Activated CD8-positive, alpha-beta memory T cell treated with anti-CD3 and anti-CD28 coated beads, Interleukin-2, amount 10 ng/mL, durations not matched to agents 7 days and 5 days (primary cell): ENCODE measurements around the gene TIPARP. TPM values are rescaled to one million over a fixed set of nuclear protein-coding genes. Genes with fewer than 3 reads are reported as not detected.
A peak's percentile ranks its signal among the peaks of the same experiment; 100 is the strongest.

ENCODE experiments used
- ATAC-seq: fragments of 150-1000 bp; cut with Tn5 transposase; one replicate; pipeline ENCODE4 v1.10.0; 2021; ENCODE audit warnings: moderate library complexity
- CTCF ChIA-PET: fragments of 350-600 bp; sonication (Branson Sonifier 250); formaldehyde crosslinking; loops from one replicate; lab custom pipeline; 2021; ENCODE audit warnings: antibody characterized with exemption; lab: Charles Lee
- DNase-seq: peaks from one replicate; pipeline ENCODE4 v3.0.0-alpha.2; 2020
- H3K27ac Mint-ChIP-seq: one replicate; pipeline ENCODE4 v1.8.0; 2021; ENCODE audit warnings: mild to moderate bottlenecking, mixed read lengths
- H3K27me3 Mint-ChIP-seq: one replicate; pipeline ENCODE4 v1.8.0; 2021; ENCODE audit warnings: mixed read lengths
- H3K36me3 Mint-ChIP-seq: one replicate; pipeline ENCODE4 v1.8.0; 2021; ENCODE audit warnings: mild to moderate bottlenecking, mixed read lengths
- H3K4me1 Mint-ChIP-seq: one replicate; pipeline ENCODE4 v1.8.0; 2021; ENCODE audit warnings: mixed read lengths
- H3K4me3 Mint-ChIP-seq: one replicate; pipeline ENCODE4 v1.8.0; 2021; ENCODE audit warnings: mild to moderate bottlenecking, moderate library complexity, mixed read lengths
- H3K9me3 Mint-ChIP-seq: one replicate; pipeline ENCODE4 v1.8.0; 2022; ENCODE audit warnings: low read depth, mixed read lengths
- total RNA-seq, 2 experiments: library from RNA; stranded (reverse); gene quantifications; one replicate each; pipeline ENCODE4 v1.2.3, GENCODE V29; 2021

The TIPARP gene
- total RNA-seq: 10 to 100 TPM; 31.6 to 42.8 TPM

GRCh38 chr3:156674046-156674910 is at the start of gene TIPARP:
Gene TIPARP (plus strand): TSS chr3:156674590. CDS start chr3:156677698, 3,108 bp downstream.
- Mint-ChIP-seq H3K9me3 (no peaks in the 10 kb centered on the region), H3K27me3 (no peaks in the 10 kb centered on the region), H3K4me3 (peak within 1 kb of the TSS; percentile 96), H3K27ac (peak within 1 kb of the TSS; percentile 96), H3K4me1 (peaks cover 41% of the 10 kb centered on the region), H3K36me3 (peaks cover 34% of the 10 kb centered on the region)
- CTCF ChIA-PET: interaction anchor here (0.7 to 5.9 kb wide), 33 partner anchors 9 to 501 kb away, joined by 3 to 53 read pairs (median 4); partner anchors contain the start of gene SSR3
- DNase-seq (peak; percentile 99), ATAC-seq (peak; percentile 83)

GRCh38 chr3:156626104-156626503 is 48.3 kb upstream of the TIPARP start:
- Mint-ChIP-seq H3K27me3 (peaks cover 3% of the 10 kb centered on the region), H3K36me3 (no peaks in the 10 kb centered on the region), H3K27ac (no peak overlapping the region), H3K9me3 (no peaks in the 10 kb centered on the region), H3K4me1 (no peaks in the 10 kb centered on the region), H3K4me3 (no peak overlapping the region)
- DNase-seq (no peak), ATAC-seq (no peak)
- CTCF ChIA-PET: interaction anchor here (0.9 kb wide), 1 partner anchor 25 kb away, joined by 3 read pairs; no protein-coding TSS in a partner anchor

GRCh38 chr3:156627946-156628569 is 46.3 kb upstream of the TIPARP start:
- Mint-ChIP-seq H3K4me1 (no peaks in the 10 kb centered on the region), H3K27ac (no peak overlapping the region), H3K9me3 (no peaks in the 10 kb centered on the region), H3K4me3 (no peak overlapping the region), H3K36me3 (no peaks in the 10 kb centered on the region), H3K27me3 (peaks cover 3% of the 10 kb centered on the region)
- DNase-seq: no peak
- no peak for ATAC-seq
- CTCF ChIA-PET: interaction anchor here (0.9 kb wide), 1 partner anchor 85 kb away, joined by 3 read pairs; no protein-coding TSS in a partner anchor

GRCh38 chr3:156628836-156629618 is 45.4 kb upstream of the TIPARP start:
- Mint-ChIP-seq H3K9me3 (no peaks in the 10 kb centered on the region), H3K27me3 (peaks cover 3% of the 10 kb centered on the region), H3K4me3 (no peak overlapping the region), H3K27ac (no peak overlapping the region), H3K36me3 (no peaks in the 10 kb centered on the region), H3K4me1 (no peaks in the 10 kb centered on the region)
- ATAC-seq (no peak), DNase-seq (no peak)
- CTCF ChIA-PET: no interaction called here

- no peaks in the 10 kb centered on the region for H3K9me3 Mint-ChIP-seq
- no peaks in the 10 kb centered on the region for H3K36me3 Mint-ChIP-seq
- DNase-seq (no peak), ATAC-seq (no peak)
- H3K27me3 Mint-ChIP-seq: peaks cover 3% of the 10 kb centered on the region
- no peak overlapping the region for H3K27ac Mint-ChIP-seq
- no peaks in the 10 kb centered on the region for H3K4me1 Mint-ChIP-seq
- CTCF ChIA-PET: interaction anchor here (0.7 kb wide), 1 partner anchor 13 kb away, joined by 3 read pairs; no protein-coding TSS in a partner anchor
- no peak overlapping the region for H3K4me3 Mint-ChIP-seq
Observed at GRCh38 chr3:156630081-156630772, 44.2 kb upstream of the TIPARP start.

GRCh38 chr3:156630773-156631093 is 43.7 kb upstream of the TIPARP start:
- no peaks in the 10 kb centered on the region for H3K36me3 Mint-ChIP-seq
- ATAC-seq (no peak), DNase-seq (no peak)
- CTCF ChIA-PET: no interaction called here
- H3K27ac Mint-ChIP-seq: no peak overlapping the region
- peaks cover 3% of the 10 kb centered on the region for H3K27me3 Mint-ChIP-seq
- H3K4me1 Mint-ChIP-seq: no peaks in the 10 kb centered on the region
- no peaks in the 10 kb centered on the region for H3K9me3 Mint-ChIP-seq
- no peak overlapping the region for H3K4me3 Mint-ChIP-seq

GRCh38 chr3:156631323-156631722 is 43.1 kb upstream of the TIPARP start:
- DNase-seq (no peak), ATAC-seq (no peak)
- CTCF ChIA-PET: no interaction called here
- Mint-ChIP-seq H3K9me3 (no peaks in the 10 kb centered on the region), H3K4me1 (no peaks in the 10 kb centered on the region), H3K27ac (no peak overlapping the region), H3K36me3 (no peaks in the 10 kb centered on the region), H3K27me3 (peaks cover 3% of the 10 kb centered on the region), H3K4me3 (no peak overlapping the region)

GRCh38 chr3:156632601-156633000 is 41.8 kb upstream of the TIPARP start:
- CTCF ChIA-PET: no interaction called here
- ATAC-seq (no peak), DNase-seq (no peak)
- Mint-ChIP-seq H3K36me3 (no peaks in the 10 kb centered on the region), H3K9me3 (no peaks in the 10 kb centered on the region), H3K27me3 (peaks cover 3% of the 10 kb centered on the region), H3K4me3 (no peak overlapping the region), H3K27ac (no peak overlapping the region), H3K4me1 (no peaks in the 10 kb centered on the region)

GRCh38 chr3:156633335-156633734 is 41.1 kb upstream of the TIPARP start:
- DNase-seq (no peak), ATAC-seq (no peak)
- Mint-ChIP-seq H3K27me3 (peaks cover 3% of the 10 kb centered on the region), H3K9me3 (no peaks in the 10 kb centered on the region), H3K4me3 (no peak overlapping the region), H3K36me3 (no peaks in the 10 kb centered on the region), H3K27ac (no peak overlapping the region), H3K4me1 (no peaks in the 10 kb centered on the region)
- CTCF ChIA-PET: no interaction called here

GRCh38 chr3:156635034-156635433 is 39.4 kb upstream of the TIPARP start:
- H3K9me3 Mint-ChIP-seq: no peaks in the 10 kb centered on the region
- no peak overlapping the region for H3K4me3 Mint-ChIP-seq
- no peak overlapping the region for H3K27ac Mint-ChIP-seq
- H3K27me3 Mint-ChIP-seq: no peaks in the 10 kb centered on the region
- ATAC-seq (no peak), DNase-seq (no peak)
- CTCF ChIA-PET: no interaction called here
- no peaks in the 10 kb centered on the region for H3K36me3 Mint-ChIP-seq
- H3K4me1 Mint-ChIP-seq: no peaks in the 10 kb centered on the region

- CTCF ChIA-PET: no interaction called here
Observed at GRCh38 chr3:156635973-156636372, 38.4 kb upstream of the TIPARP start.

GRCh38 chr3:156637480-156638022 is 36.8 kb upstream of the TIPARP start:
- CTCF ChIA-PET: no interaction called here
- no peaks in the 10 kb centered on the region for H3K27me3 Mint-ChIP-seq
- no peak overlapping the region for H3K27ac Mint-ChIP-seq
- peaks cover 7% of the 10 kb centered on the region for H3K4me1 Mint-ChIP-seq
- H3K36me3 Mint-ChIP-seq: no peaks in the 10 kb centered on the region
- no peaks in the 10 kb centered on the region for H3K9me3 Mint-ChIP-seq
- no peak overlapping the region for H3K4me3 Mint-ChIP-seq
- no peak for ATAC-seq
- no peak for DNase-seq

More at GRCh38 chr3:156635973-156636372, 38.4 kb upstream of the TIPARP start:
- no peak for DNase-seq
- no peaks in the 10 kb centered on the region for H3K9me3 Mint-ChIP-seq
- H3K27me3 Mint-ChIP-seq: no peaks in the 10 kb centered on the region
- no peak overlapping the region for H3K4me3 Mint-ChIP-seq
- ATAC-seq: no peak
- H3K4me1 Mint-ChIP-seq: no peaks in the 10 kb centered on the region
- H3K27ac Mint-ChIP-seq: no peak overlapping the region
- H3K36me3 Mint-ChIP-seq: no peaks in the 10 kb centered on the region

GRCh38 chr3:156638271-156638670 is 36.1 kb upstream of the TIPARP start:
- no peak for DNase-seq
- Mint-ChIP-seq H3K36me3 (no peaks in the 10 kb centered on the region), H3K27ac (no peak overlapping the region), H3K9me3 (no peaks in the 10 kb centered on the region), H3K4me1 (peaks cover 14% of the 10 kb centered on the region), H3K4me3 (no peak overlapping the region), H3K27me3 (no peaks in the 10 kb centered on the region)
- ATAC-seq: no peak
- CTCF ChIA-PET: no interaction called here
